ENCODE results near the gene IWS1. TPM values are rescaled to one million over a fixed set of nuclear protein-coding genes. Genes with fewer than 3 reads are reported as not detected.
"Not testable (repeated sequence)": the region's sequence is repeated elsewhere in the genome, so short reads cannot be mapped to it uniquely, and the experiment has no call there.

Gene IWS1
- total RNA-seq, 2 donors from 2014 or later, result 91.4 to 107 TPM

DNA sequence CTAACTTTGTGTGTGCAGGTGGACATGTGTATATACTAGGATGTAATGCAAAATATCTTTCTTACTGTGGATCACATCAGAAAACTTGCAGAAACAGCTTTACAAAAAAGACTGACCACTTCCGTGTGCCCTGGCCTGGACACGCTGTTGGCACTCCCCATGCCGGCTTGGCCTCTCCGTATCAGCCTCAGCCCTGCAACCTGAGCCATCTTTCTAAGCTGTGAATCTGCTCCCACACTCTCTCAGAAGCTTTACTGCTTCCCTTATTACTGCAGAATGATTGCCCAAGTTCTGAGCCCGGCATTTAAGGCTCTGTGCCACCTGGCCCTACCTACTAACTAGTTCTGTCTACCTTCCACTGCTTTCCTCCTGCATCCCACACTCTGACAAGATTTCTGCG is 47.0 kb upstream of the IWS1 start:
- Mint-ChIP-seq H3K36me3 (ENCODE audit: low read depth) (no peaks in the 10 kb centered on the region), H3K4me3 (no peak overlapping the region), H3K4me1 (peaks cover 6% of the 10 kb centered on the region), H3K27ac (no peak overlapping the region), H3K9me3 (no peaks in the 10 kb centered on the region), H3K27me3 (ENCODE audit: insufficient read depth) (no peaks in the 10 kb centered on the region)
- Histone ChIP-seq H3K36me3 (ENCODE audit: control insufficient read depth, insufficient read depth, low read length) (no peaks in the 10 kb centered on the region), H3K27ac (ENCODE audit: low read depth, low read length) (no peak overlapping the region), H3K4me1 (ENCODE audit: control insufficient read depth, insufficient read depth, low read length) (no peaks in the 10 kb centered on the region), H3K9me3 (ENCODE audit: control insufficient read depth, low read length) (no peaks in the 10 kb centered on the region), H3K4me3 (ENCODE audit: low read length) (no peak overlapping the region), H3K27me3 (ENCODE audit: control insufficient read depth, insufficient read depth, low read length, poor library complexity, severe bottlenecking) (no peaks in the 10 kb centered on the region), H3K9ac (ENCODE audit: extremely low read depth, low read length, poor library complexity, severe bottlenecking) (no peak overlapping the region)
- DNase-seq, result no peak
- TF ChIP-seq, protein P1, sequence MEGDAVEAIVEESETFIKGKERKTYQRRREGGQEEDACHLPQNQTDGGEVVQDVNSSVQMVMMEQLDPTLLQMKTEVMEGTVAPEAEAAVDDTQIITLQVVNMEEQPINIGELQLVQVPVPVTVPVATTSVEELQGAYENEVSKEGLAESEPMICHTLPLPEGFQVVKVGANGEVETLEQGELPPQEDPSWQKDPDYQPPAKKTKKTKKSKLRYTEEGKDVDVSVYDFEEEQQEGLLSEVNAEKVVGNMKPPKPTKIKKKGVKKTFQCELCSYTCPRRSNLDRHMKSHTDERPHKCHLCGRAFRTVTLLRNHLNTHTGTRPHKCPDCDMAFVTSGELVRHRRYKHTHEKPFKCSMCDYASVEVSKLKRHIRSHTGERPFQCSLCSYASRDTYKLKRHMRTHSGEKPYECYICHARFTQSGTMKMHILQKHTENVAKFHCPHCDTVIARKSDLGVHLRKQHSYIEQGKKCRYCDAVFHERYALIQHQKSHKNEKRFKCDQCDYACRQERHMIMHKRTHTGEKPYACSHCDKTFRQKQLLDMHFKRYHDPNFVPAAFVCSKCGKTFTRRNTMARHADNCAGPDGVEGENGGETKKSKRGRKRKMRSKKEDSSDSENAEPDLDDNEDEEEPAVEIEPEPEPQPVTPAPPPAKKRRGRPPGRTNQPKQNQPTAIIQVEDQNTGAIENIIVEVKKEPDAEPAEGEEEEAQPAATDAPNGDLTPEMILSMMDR (conservative IDR thresholded peaks at IDR 0.05), result no peak
- WGBS, 2 experiments (ENCODE audit: insufficient coverage in 1 of 2, insufficient read length in 1 of 2), result 94 to 97% methylated on average over 6 of the region's 6 CpGs

DNA sequence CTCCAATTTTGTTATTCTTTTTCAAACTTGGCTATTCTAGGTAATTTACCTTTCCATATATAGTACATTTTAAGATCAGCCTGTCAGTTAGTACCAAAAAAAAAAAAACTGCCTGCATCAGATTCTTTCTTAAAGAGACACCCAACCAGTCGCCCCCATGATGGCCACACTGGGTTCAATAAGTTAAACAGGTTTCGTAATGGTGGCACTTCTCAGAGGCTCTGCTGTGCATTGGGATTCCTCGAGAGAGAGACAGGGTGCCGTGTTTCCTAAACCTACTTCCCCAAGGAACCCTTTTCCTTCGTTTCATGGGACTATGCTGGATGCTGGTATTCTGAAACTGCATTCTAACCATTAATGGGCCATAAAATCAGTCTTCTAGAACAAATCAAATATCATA is 46.6 kb upstream of the IWS1 start:
- Mint-ChIP-seq H3K4me1 (peaks cover 5% of the 10 kb centered on the region), H3K9me3 (no peaks in the 10 kb centered on the region), H3K27me3 (ENCODE audit: insufficient read depth) (no peaks in the 10 kb centered on the region), H3K4me3 (no peak overlapping the region), H3K36me3 (ENCODE audit: low read depth) (no peaks in the 10 kb centered on the region), H3K27ac (no peak overlapping the region)
- TF ChIP-seq, protein P1 (conservative IDR thresholded peaks at IDR 0.05), result no peak
- H3K4me3 ChIP-seq (ENCODE audit: low read length), result no peak overlapping the region
- no peaks in the 10 kb centered on the region for H3K9me3 ChIP-seq (ENCODE audit: control insufficient read depth, low read length)
- no peaks in the 10 kb centered on the region for H3K4me1 ChIP-seq (ENCODE audit: control insufficient read depth, insufficient read depth, low read length)
- no peak overlapping the region for H3K27ac ChIP-seq (ENCODE audit: low read depth, low read length)
- WGBS, 2 experiments (ENCODE audit: insufficient coverage in 1 of 2, insufficient read length in 1 of 2), result 88 to 93% methylated on average over 4 to 5 of the region's 5 CpGs
- H3K27me3 ChIP-seq (ENCODE audit: control insufficient read depth, insufficient read depth, low read length, poor library complexity, severe bottlenecking), result no peaks in the 10 kb centered on the region
- H3K36me3 ChIP-seq (ENCODE audit: control insufficient read depth, insufficient read depth, low read length), result no peaks in the 10 kb centered on the region
- H3K9ac ChIP-seq (ENCODE audit: extremely low read depth, low read length, poor library complexity, severe bottlenecking), result no peak overlapping the region
- DNase-seq, result peak; percentile 3

DNA sequence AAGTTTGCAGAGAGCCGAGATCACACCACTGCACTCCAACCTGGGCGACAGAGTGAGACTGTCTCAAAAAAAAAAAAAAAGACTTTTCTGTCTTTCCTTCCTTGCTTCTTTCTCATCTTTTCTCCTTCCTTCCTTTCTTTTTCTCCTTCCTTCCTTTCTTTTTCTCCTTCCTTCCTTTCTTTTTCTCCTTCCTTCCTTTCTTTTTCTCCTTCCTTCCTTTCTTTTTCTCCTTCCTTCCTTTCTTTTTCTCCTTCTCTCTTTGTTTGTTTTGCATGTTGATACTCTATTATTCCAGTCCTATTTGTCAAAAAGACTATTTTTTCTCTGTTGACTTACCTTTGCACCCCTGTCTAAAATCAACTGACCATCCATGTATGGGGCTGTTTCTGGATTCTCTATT is 46.1 kb upstream of the IWS1 start:
- not testable (repeated sequence) for H3K4me3 ChIP-seq (ENCODE audit: low read length); H3K27ac ChIP-seq (ENCODE audit: low read depth, low read length); DNase-seq; H3K4me1 ChIP-seq (ENCODE audit: control insufficient read depth, insufficient read depth, low read length); H3K36me3 ChIP-seq (ENCODE audit: control insufficient read depth, insufficient read depth, low read length); H3K9ac ChIP-seq (ENCODE audit: extremely low read depth, low read length, poor library complexity, severe bottlenecking); H3K27ac Mint-ChIP-seq; H3K4me1 Mint-ChIP-seq; H3K27me3 Mint-ChIP-seq (ENCODE audit: insufficient read depth); H3K9me3 Mint-ChIP-seq; H3K9me3 ChIP-seq (ENCODE audit: control insufficient read depth, low read length); H3K27me3 ChIP-seq (ENCODE audit: control insufficient read depth, insufficient read depth, low read length, poor library complexity, severe bottlenecking); H3K4me3 Mint-ChIP-seq; H3K36me3 Mint-ChIP-seq (ENCODE audit: low read depth)
- 85 to 91% methylated on average over 2 of the region's 2 CpGs for WGBS, 2 experiments (ENCODE audit: insufficient coverage in 1 of 2, insufficient read length in 1 of 2)
